Right lobe of liver (tissue), 4 donors: ENCODE data around the gene CRB3.

ENCODE experiments used
- POLR2A ChIP-seq: fragments of 450-650 bp; IDR thresholded peaks from one replicate; pipeline ENCODE4 v1.6.1; 2017; ENCODE audit warnings: antibody characterized with exemption, mild to moderate bottlenecking
- TF ChIP-seq, protein P1 (sequence below), 4 donors: fragments of 200-600 bp in 3 of 4; fragments of 450-650 bp in 1 of 4; IDR thresholded peaks; one replicate each; pipeline versions ENCODE4 v1.5.1 to v1.8.0; 2016 to 2022; ENCODE audit warnings: antibody characterized with exemption in 4 of 4, mild to moderate bottlenecking in 2 of 4
- donor health status: DM: no; HTN: no; CAD: no.
- donor health status: DM: no; HTN: no; CAD: no.
- donor health status: DM: no; HTN: yes; CAD: no.

DNA sequence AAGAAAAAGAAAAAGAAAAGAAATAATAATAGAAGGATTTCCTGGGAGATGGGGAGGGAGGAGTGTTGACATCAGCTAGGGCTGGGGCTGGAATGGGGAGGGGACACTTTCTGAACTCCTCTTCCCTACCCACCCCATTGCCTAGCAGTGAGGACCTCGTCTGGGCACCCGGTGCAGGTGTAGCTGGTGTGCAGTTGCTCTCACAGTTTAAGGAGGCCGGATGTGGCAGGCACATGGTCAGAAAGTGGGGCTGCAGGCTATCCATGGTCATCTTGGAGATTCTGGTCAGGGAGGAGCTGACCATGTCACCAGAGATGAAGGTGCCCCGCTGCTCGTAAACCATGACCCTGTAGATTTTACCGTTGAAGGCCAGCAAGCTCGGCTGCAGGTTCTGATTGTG is 46.5 kb downstream of the CRB3 start:
- TF ChIP-seq, protein P1, sequence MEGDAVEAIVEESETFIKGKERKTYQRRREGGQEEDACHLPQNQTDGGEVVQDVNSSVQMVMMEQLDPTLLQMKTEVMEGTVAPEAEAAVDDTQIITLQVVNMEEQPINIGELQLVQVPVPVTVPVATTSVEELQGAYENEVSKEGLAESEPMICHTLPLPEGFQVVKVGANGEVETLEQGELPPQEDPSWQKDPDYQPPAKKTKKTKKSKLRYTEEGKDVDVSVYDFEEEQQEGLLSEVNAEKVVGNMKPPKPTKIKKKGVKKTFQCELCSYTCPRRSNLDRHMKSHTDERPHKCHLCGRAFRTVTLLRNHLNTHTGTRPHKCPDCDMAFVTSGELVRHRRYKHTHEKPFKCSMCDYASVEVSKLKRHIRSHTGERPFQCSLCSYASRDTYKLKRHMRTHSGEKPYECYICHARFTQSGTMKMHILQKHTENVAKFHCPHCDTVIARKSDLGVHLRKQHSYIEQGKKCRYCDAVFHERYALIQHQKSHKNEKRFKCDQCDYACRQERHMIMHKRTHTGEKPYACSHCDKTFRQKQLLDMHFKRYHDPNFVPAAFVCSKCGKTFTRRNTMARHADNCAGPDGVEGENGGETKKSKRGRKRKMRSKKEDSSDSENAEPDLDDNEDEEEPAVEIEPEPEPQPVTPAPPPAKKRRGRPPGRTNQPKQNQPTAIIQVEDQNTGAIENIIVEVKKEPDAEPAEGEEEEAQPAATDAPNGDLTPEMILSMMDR (IDR thresholded peaks at IDR 0.05) = no peak
- no peak for TF ChIP-seq POLR2A
